ENCODE measurements around the gene ACBD4. TPM values are rescaled to one million over a fixed set of nuclear protein-coding genes. Genes with fewer than 3 reads are reported as not detected.
A peak's percentile ranks its signal among the peaks of the same experiment; 100 is the strongest.

ACBD4 gene
- total and polyA plus RNA-seq, 2 of the 13 experiments (the other 11 are each of a cell fraction or from before 2014, with no cell fraction given), result 16.1 to 26.9 TPM

GRCh38 chr17:45172541-45173286 is 37.2 kb downstream of the ACBD4 start (continued):
- TF ChIP-seq, protein P1, sequence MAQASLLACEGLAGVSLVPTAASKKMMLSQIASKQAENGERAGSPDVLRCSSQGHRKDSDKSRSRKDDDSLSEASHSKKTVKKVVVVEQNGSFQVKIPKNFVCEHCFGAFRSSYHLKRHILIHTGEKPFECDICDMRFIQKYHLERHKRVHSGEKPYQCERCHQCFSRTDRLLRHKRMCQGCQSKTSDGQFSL (CRISPR knock-in tag; IDR thresholded peaks at IDR 0.05), result peak; percentile 100
- TF ChIP-seq ATAD3A (CRISPR knock-in tag; IDR thresholded peaks at IDR 0.05) (no peak), BHLHE40 (IDR thresholded peaks at IDR 0.05; ENCODE audit: low read length) (no peak), ZNF678 (CRISPR knock-in tag; IDR thresholded peaks at IDR 0.05) (no peak), ZNF605 (CRISPR knock-in tag; IDR thresholded peaks at IDR 0.05) (peak; percentile 89), SRSF4 (IDR thresholded peaks at IDR 0.05; ENCODE audit: low read depth, low read length, poor library complexity, severe bottlenecking) (no peak), ZNF251 (CRISPR knock-in tag; IDR thresholded peaks at IDR 0.05) (peak; percentile 69; the same call in 1 of the 2 replicates), SPEN (CRISPR knock-in tag; IDR thresholded peaks at IDR 0.05; ENCODE audit: low read depth) (peak; percentile 86), CREB1 (IDR thresholded peaks at IDR 0.05) (no peak), CREB1 (CRISPR knock-in tag; IDR thresholded peaks at IDR 0.05) (no peak), ZNF335 (CRISPR knock-in tag; IDR thresholded peaks at IDR 0.05) (peak; percentile 30; the same call in 1 of the 2 replicates), BORCS8-MEF2B (CRISPR knock-in tag; IDR thresholded peaks at IDR 0.05) (no peak; the same call in 1 of the 2 replicates), ZNF709 (CRISPR knock-in tag; IDR thresholded peaks at IDR 0.05) (no peak), REL (CRISPR knock-in tag; conservative IDR thresholded peaks at IDR 0.05) (no peak), ZNF576 (CRISPR knock-in tag; IDR thresholded peaks at IDR 0.05) (no peak), DR1 (CRISPR knock-in tag; IDR thresholded peaks at IDR 0.05) (no peak), HNRNPK (IDR thresholded peaks at IDR 0.05; ENCODE audit: low read depth, low read length, poor library complexity, severe bottlenecking) (peak; percentile 50), HBP1 (CRISPR knock-in tag; IDR thresholded peaks at IDR 0.05; ENCODE audit: low read depth) (peak; percentile 29; the same call in 1 of the 2 replicates), ZNF547 (CRISPR knock-in tag; IDR thresholded peaks at IDR 0.05) (no peak)
- TF ChIP-seq, protein P2, sequence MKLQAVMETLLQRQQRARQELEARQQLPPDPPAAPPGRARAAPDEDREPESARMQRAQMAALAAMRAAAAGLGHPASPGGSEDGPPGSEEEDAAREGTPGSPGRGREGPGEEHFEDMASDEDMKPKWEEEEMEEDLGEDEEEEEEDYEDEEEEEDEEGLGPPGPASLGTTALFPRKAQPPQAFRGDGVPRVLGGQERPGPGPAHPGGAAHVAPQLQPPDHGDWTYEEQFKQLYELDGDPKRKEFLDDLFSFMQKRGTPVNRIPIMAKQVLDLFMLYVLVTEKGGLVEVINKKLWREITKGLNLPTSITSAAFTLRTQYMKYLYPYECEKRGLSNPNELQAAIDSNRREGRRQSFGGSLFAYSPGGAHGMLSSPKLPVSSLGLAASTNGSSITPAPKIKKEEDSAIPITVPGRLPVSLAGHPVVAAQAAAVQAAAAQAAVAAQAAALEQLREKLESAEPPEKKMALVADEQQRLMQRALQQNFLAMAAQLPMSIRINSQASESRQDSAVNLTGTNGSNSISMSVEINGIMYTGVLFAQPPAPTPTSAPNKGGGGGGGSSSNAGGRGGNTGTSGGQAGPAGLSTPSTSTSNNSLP (IDR thresholded peaks at IDR 0.05; ENCODE audit: low read depth, low read length), result no peak
- TF ChIP-seq, protein P3, sequence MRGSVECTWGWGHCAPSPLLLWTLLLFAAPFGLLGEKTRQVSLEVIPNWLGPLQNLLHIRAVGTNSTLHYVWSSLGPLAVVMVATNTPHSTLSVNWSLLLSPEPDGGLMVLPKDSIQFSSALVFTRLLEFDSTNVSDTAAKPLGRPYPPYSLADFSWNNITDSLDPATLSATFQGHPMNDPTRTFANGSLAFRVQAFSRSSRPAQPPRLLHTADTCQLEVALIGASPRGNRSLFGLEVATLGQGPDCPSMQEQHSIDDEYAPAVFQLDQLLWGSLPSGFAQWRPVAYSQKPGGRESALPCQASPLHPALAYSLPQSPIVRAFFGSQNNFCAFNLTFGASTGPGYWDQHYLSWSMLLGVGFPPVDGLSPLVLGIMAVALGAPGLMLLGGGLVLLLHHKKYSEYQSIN (CRISPR knock-in tag; IDR thresholded peaks at IDR 0.05; ENCODE audit: borderline replicate concordance), result no peak
- TF ChIP-seq, protein P4, sequence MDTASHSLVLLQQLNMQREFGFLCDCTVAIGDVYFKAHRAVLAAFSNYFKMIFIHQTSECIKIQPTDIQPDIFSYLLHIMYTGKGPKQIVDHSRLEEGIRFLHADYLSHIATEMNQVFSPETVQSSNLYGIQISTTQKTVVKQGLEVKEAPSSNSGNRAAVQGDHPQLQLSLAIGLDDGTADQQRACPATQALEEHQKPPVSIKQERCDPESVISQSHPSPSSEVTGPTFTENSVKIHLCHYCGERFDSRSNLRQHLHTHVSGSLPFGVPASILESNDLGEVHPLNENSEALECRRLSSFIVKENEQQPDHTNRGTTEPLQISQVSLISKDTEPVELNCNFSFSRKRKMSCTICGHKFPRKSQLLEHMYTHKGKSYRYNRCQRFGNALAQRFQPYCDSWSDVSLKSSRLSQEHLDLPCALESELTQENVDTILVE (CRISPR knock-in tag; IDR thresholded peaks at IDR 0.05), result peak; percentile 82; the same call in 1 of the 2 replicates
